Testis (tissue), 2 donors: ENCODE data around the gene SYNE2.

Experiments
- POLR2A ChIP-seq: fragments of 450-650 bp; IDR thresholded peaks from one replicate; pipeline ENCODE4 v1.6.1; 2017; ENCODE audit warnings: antibody characterized with exemption, mild to moderate bottlenecking, moderate library complexity
- TF ChIP-seq, protein P1 (sequence below), 3 experiments: fragments of 450-650 bp in 2 of 3; fragments of 200-600 bp in 1 of 3; sonication (generic) in 1 of 3; IDR thresholded peaks; one replicate each; pipeline ENCODE4 v1.5.1; 2016 to 2019; ENCODE audit warnings: antibody characterized with exemption in 3 of 3, mild to moderate bottlenecking in 2 of 3, moderate library complexity in 1 of 3

DNA sequence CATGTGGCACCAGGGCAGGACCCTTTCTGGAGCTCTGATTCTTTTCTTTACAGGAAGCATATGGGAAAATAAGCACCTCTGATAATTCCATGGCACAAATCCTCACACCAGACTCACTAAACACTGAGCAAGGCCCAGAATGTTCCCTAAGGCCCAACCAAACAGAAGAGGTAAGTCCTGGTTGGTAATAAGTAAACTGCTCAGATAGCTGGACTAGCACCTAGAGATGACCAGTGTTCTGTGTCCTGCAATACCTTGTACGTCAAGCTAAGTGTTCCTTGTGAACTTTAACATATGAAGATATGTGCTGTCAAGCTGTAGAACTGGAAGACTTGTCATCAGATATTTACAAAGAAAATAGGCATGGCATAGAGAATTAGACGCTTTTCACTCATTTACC, 254.6 kb downstream of the SYNE2 start:
- TF ChIP-seq POLR2A: no peak
- TF ChIP-seq, protein P1, sequence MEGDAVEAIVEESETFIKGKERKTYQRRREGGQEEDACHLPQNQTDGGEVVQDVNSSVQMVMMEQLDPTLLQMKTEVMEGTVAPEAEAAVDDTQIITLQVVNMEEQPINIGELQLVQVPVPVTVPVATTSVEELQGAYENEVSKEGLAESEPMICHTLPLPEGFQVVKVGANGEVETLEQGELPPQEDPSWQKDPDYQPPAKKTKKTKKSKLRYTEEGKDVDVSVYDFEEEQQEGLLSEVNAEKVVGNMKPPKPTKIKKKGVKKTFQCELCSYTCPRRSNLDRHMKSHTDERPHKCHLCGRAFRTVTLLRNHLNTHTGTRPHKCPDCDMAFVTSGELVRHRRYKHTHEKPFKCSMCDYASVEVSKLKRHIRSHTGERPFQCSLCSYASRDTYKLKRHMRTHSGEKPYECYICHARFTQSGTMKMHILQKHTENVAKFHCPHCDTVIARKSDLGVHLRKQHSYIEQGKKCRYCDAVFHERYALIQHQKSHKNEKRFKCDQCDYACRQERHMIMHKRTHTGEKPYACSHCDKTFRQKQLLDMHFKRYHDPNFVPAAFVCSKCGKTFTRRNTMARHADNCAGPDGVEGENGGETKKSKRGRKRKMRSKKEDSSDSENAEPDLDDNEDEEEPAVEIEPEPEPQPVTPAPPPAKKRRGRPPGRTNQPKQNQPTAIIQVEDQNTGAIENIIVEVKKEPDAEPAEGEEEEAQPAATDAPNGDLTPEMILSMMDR (IDR thresholded peaks at IDR 0.05): no peak
